CD14-positive monocyte (primary cell): ENCODE data around the gene TMEM258. TPM values are rescaled to one million over a fixed set of nuclear protein-coding genes. Genes with fewer than 3 reads are reported as not detected.

Experiments
- DNase-seq, 3 donors: peaks; one replicate each; pipeline ENCODE4 v3.0.0-alpha.2; 2011 to 2022
- H2AFZ ChIP-seq: 2 replicates; pipeline ENCODE4 v1.6.0; 2012; ENCODE audit warnings: mild to moderate bottlenecking, low read depth, low read length, inconsistent platforms; ENCODE audit not compliant: insufficient read depth, poor library complexity, severe bottlenecking
- H3K27ac ChIP-seq, 2 donors: 1 replicate in 1 of 2; 2 replicates in 1 of 2; pipeline ENCODE4 v1.5.1; 2012 to 2013; ENCODE audit warnings: low read length in 2 of 2, control low read depth in 1 of 2, inconsistent platforms in 1 of 2, low read depth in 1 of 2, mild to moderate bottlenecking in 1 of 2
- H3K27me3 ChIP-seq, 2 donors: one replicate each; pipeline versions ENCODE4 v1.6.0 to v1.6.1; 2011 to 2013; ENCODE audit warnings: low read length in 2 of 2; ENCODE audit not compliant: control insufficient read depth in 2 of 2, insufficient read depth in 2 of 2
- H3K36me3 ChIP-seq, 2 donors: replicated peaks in 1 of 2; 1 replicate in 1 of 2; 2 replicates in 1 of 2; pipeline versions ENCODE4 v1.5.1 to v1.6.1; 2012 to 2013; ENCODE audit warnings: low read length in 2 of 2, control low read depth in 1 of 2, inconsistent platforms in 1 of 2, mild to moderate bottlenecking in 1 of 2; ENCODE audit not compliant: insufficient read depth in 2 of 2, control insufficient read depth in 1 of 2
- H3K4me1 ChIP-seq, 2 donors: 1 replicate in 1 of 2; 2 replicates in 1 of 2; pipeline versions ENCODE4 v1.5.1 to v1.6.1; 2012 to 2013; ENCODE audit warnings: low read length in 2 of 2, control low read depth in 1 of 2, inconsistent platforms in 1 of 2, mild to moderate bottlenecking in 1 of 2, moderate library complexity in 1 of 2; ENCODE audit not compliant: insufficient read depth in 2 of 2, control insufficient read depth in 1 of 2
- H3K4me2 ChIP-seq: replicated peaks from 2 replicates; pipeline ENCODE3; 2012; ENCODE audit warnings: low read length, moderate library complexity, mild to moderate bottlenecking; ENCODE audit not compliant: poor library complexity, severe bottlenecking; ENCODE audit errors: extremely low read depth
- H3K4me3 ChIP-seq, 3 experiments: fragments of 200-600 bp in 1 of 3; sonication (generic) in 1 of 3; replicated peaks in 1 of 3; 1 replicate in 2 of 3; 2 replicates in 1 of 3; pipeline ENCODE4 v1.5.1; 2011 to 2013; ENCODE audit warnings: low read length in 3 of 3, mild to moderate bottlenecking in 3 of 3, control low read depth in 2 of 3, low read depth in 2 of 3, inconsistent platforms in 1 of 3, moderate library complexity in 1 of 3
- H3K79me2 ChIP-seq: 2 replicates; pipeline ENCODE4 v1.6.0; 2012; ENCODE audit warnings: mild to moderate bottlenecking, control low read depth, inconsistent platforms, low read length, moderate library complexity; ENCODE audit not compliant: insufficient read depth
- H3K9ac ChIP-seq: 2 replicates; pipeline ENCODE4 v1.6.0; 2017; ENCODE audit warnings: low read length, mild to moderate bottlenecking; ENCODE audit not compliant: insufficient read depth, poor library complexity, severe bottlenecking
- H3K9me3 ChIP-seq, 2 donors: replicated peaks in 1 of 2; 1 replicate in 1 of 2; 2 replicates in 1 of 2; pipeline versions ENCODE4 v1.5.1 to v1.6.1; 2012 to 2013; ENCODE audit warnings: low read length in 2 of 2, control low read depth in 1 of 2; ENCODE audit not compliant: control insufficient read depth in 1 of 2, insufficient read depth in 1 of 2
- H4K20me1 ChIP-seq: 2 replicates; pipeline ENCODE4 v1.6.0; 2012; ENCODE audit warnings: mild to moderate bottlenecking, low read length, control low read depth, moderate library complexity; ENCODE audit not compliant: insufficient read depth
- H3K27ac Mint-ChIP-seq, 7 donors: one replicate each; pipeline ENCODE4 v1.8.0; 2020; ENCODE audit warnings: mild to moderate bottlenecking in 7 of 7, mixed read lengths in 7 of 7, moderate library complexity in 6 of 7, inconsistent platforms in 2 of 7
- H3K27me3 Mint-ChIP-seq, 3 donors: one replicate each; pipeline ENCODE4 v1.8.0; 2021 to 2022; ENCODE audit warnings: low read depth in 3 of 3, mild to moderate bottlenecking in 3 of 3, mixed read lengths in 3 of 3, moderate library complexity in 3 of 3, inconsistent platforms in 1 of 3
- H3K36me3 Mint-ChIP-seq, 2 donors: one replicate each; pipeline ENCODE4 v1.8.0; 2020; ENCODE audit warnings: mixed read lengths in 2 of 2, inconsistent platforms in 1 of 2, mild to moderate bottlenecking in 1 of 2
- H3K4me1 Mint-ChIP-seq: one replicate; pipeline ENCODE4 v1.8.0; 2020; ENCODE audit warnings: mild to moderate bottlenecking, mixed read lengths
- H3K4me3 Mint-ChIP-seq, 2 donors: one replicate each; pipeline ENCODE4 v1.8.0; 2020; ENCODE audit warnings: mild to moderate bottlenecking in 2 of 2, mixed read lengths in 2 of 2, moderate library complexity in 1 of 2
- H3K9me3 Mint-ChIP-seq, 7 donors: one replicate each; pipeline ENCODE4 v1.8.0; 2020 to 2022; ENCODE audit warnings: mixed read lengths in 7 of 7, mild to moderate bottlenecking in 6 of 7, moderate library complexity in 6 of 7, inconsistent platforms in 2 of 7
- WGBS: methylation state at CpG from one replicate; pipeline ENCODE4 v1.1.5; 2013; ENCODE audit warnings: missing lambda C conversion rate; ENCODE audit not compliant: insufficient coverage; 5-methylcytosine and 5-hydroxymethylcytosine counted together
- intact Hi-C, 2 donors: fragments of 100-400 bp; cut with micrococcal nuclease; formaldehyde crosslinking; loops; one replicate each; pipeline versions ENCODE4 v1.15.0 to v1.15.1; 2023
- polyA plus RNA-seq, 3 donors: library from polyadenylated mRNA; depleted of rRNA in 1 of 3; unstranded in 2 of 3; stranded (reverse) in 1 of 3; fragments of 300-500 nt in 2 of 3; fragments of >200 nt in 1 of 3; fragmentation: Illumina TruSeq in 2 of 3; gene quantifications; 1 replicate in 2 of 3; 2 replicates in 1 of 3; pipeline ENCODE4 v1.2.3, GENCODE V29; 2012 to 2021
- TF ChIP-seq, protein P1 (sequence below): fragments of 200-600 bp; IDR thresholded peaks from one replicate; pipeline ENCODE4 v1.8.0; 2022; ENCODE audit warnings: antibody characterized with exemption, mild to moderate bottlenecking

The TMEM258 gene
- polyA plus RNA-seq, 3 donors: 199 to 224 (median 220) TPM

DNA sequence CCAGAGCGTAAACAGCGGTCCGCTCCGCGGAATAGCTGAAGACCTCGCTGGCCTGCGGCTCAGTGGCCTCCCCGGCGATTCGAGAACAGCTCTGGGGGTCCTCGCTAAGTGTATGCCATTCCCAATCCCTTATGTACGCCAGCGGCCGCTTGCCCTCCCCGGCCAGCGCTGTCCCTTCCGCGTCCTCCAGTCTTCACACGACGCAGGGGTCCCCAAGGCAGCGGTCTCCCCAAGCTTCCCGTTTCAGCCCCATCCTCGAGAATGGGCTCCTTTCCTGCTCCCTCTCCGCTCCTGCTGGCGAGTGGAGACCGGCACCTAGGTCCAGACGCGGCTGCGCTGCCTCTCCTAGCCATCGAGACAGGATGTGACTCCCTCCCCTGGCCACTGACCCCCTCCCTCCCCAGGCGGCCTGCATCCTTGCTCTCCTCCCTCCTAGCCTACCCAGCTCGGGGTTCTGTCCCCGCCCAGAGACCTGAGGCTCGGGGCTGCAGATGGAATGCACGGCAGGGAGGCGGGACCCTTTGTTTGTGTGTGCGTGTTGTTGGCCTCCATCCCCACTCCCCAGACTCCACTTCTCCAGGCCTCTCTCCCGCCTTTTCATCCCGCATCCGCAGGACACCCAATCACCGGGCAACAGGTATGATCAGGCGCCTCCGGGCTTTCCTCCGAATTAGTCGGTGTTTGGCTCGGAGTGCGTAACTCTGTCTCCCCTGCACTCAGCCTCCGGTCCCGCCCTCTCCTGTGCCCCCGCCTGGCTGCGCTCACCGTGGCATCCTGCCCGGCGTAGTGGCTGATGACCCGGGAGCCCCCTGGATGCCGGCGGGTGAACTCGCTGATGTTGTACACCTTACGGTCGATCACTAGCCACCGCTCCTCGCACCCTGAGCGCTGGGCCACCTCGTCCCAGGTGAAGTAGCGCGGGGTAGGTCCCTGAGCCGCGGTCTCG lies 23.7 kb upstream of the TMEM258 start:
- H3K4me3 Mint-ChIP-seq: peak overlapping the region; percentile 94 to 98
- H3K9me3 Mint-ChIP-seq: peaks cover 0 to 5% (median 0%) of the 10 kb centered on the region in 7 donors
- H3K4me1 Mint-ChIP-seq: peaks cover 17% of the 10 kb centered on the region
- Histone ChIP-seq H3K4me2 (peak overlapping the region; percentile 99), H2AFZ (peak overlapping the region; percentile 78), H3K4me3 (peak overlapping the region; percentile 74 to 90 (median 75)), H3K4me1 (peaks cover 20 to 35% of the 10 kb centered on the region in 2 donors), H3K9ac (peak overlapping the region; percentile 94), H3K79me2 (peaks cover 16% of the 10 kb centered on the region), H4K20me1 (no peaks in the 10 kb centered on the region), H3K27ac (peak overlapping the region; percentile 95 to 96), H3K27me3 (no peaks in the 10 kb centered on the region), H3K36me3 (peaks cover 5 to 22% of the 10 kb centered on the region in 2 donors), H3K9me3 (peaks cover 0 to 6% of the 10 kb centered on the region in 2 donors)
- peak; percentile 37 to 60 (median 55) for DNase-seq
- H3K27me3 Mint-ChIP-seq: peaks cover 1 to 5% (median 2%) of the 10 kb centered on the region in 3 donors
- intact Hi-C loops: loop anchor here in 1 of 2 donors (2.0 kb wide), 1 partner anchor 23 kb away; the partner anchor contains the start of genes FEN1 and TMEM258
- TF ChIP-seq, protein P1, sequence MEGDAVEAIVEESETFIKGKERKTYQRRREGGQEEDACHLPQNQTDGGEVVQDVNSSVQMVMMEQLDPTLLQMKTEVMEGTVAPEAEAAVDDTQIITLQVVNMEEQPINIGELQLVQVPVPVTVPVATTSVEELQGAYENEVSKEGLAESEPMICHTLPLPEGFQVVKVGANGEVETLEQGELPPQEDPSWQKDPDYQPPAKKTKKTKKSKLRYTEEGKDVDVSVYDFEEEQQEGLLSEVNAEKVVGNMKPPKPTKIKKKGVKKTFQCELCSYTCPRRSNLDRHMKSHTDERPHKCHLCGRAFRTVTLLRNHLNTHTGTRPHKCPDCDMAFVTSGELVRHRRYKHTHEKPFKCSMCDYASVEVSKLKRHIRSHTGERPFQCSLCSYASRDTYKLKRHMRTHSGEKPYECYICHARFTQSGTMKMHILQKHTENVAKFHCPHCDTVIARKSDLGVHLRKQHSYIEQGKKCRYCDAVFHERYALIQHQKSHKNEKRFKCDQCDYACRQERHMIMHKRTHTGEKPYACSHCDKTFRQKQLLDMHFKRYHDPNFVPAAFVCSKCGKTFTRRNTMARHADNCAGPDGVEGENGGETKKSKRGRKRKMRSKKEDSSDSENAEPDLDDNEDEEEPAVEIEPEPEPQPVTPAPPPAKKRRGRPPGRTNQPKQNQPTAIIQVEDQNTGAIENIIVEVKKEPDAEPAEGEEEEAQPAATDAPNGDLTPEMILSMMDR: no peak
- peaks cover 18 to 26% of the 10 kb centered on the region in 2 donors for H3K36me3 Mint-ChIP-seq
- peak overlapping the region; percentile 97 to 99 (median 98) for H3K27ac Mint-ChIP-seq
- WGBS: under 1% methylated on average over 62 of the region's 69 CpGs

DNA sequence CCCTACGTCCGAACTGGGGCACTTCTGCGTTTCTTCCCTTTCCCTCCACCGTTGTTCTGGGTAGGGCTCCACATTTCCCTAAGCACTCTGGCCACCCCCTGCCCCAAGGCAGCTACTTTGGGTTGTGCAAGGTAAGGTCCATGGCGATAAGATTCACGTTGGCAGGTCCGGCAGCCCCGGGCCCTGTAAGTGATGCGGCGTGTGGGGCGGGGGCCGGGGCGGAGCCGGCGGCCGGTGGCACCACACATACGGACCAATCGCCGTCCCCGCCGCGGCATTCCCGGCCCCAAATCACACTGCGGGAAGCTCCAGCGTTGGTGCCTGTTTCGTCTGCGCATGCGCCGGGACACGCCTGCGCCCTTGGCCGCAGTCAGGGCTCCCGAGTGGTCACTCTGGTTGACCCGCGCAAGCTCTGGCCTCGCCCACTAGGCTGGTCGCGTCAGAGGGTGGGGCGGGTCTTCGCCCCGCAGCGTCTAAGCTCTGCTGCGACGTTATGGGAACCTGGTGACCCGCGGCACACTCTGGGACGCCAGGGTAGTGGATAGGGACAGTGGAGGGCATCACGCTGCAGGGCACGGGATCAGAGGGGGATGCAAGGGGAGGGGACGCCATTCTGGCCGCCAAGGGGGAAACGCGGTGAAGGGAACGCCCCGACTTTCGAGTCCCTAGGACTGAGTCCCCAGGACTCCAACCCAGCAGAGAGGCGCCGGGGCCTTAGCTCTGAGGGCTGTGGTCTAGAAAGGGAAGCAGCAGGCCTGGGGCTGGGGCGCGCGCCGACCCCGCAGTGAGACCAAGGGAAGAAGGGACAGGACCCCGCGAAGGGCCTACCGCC lies 22.8 kb upstream of the TMEM258 start:
- peak overlapping the region; percentile 94 for H3K9ac ChIP-seq
- peaks cover 20 to 35% of the 10 kb centered on the region in 2 donors for H3K4me1 ChIP-seq
- DNase-seq: peak; percentile 95 to 96 (median 95)
- Mint-ChIP-seq H3K27me3 (peaks cover 1 to 5% (median 2%) of the 10 kb centered on the region in 3 donors), H3K4me1 (peaks cover 17% of the 10 kb centered on the region), H3K36me3 (peaks cover 26 to 35% of the 10 kb centered on the region in 2 donors), H3K9me3 (peaks cover 0 to 5% (median 0%) of the 10 kb centered on the region in 7 donors), H3K4me3 (peak overlapping the region; percentile 94 to 98), H3K27ac (peak overlapping the region; percentile 97 to 99 (median 98))
- intact Hi-C loops: no loop called here
- H3K27ac ChIP-seq: peak overlapping the region; percentile 95 to 96
- peak overlapping the region; percentile 74 to 90 (median 75) for H3K4me3 ChIP-seq
- H4K20me1 ChIP-seq: no peaks in the 10 kb centered on the region
- H3K36me3 ChIP-seq: peaks cover 14 to 31% of the 10 kb centered on the region in 2 donors
- H3K27me3 ChIP-seq: no peaks in the 10 kb centered on the region
- peak overlapping the region; percentile 78 for H2AFZ ChIP-seq
- TF ChIP-seq, protein P1: no peak
- peak overlapping the region; percentile 99 for H3K4me2 ChIP-seq
- H3K79me2 ChIP-seq: peaks cover 16% of the 10 kb centered on the region
- H3K9me3 ChIP-seq: peaks cover 0 to 6% of the 10 kb centered on the region in 2 donors
- WGBS: under 1% methylated on average over 60 of the region's 66 CpGs
